Smooth muscle cell of the brain vasculature (primary cell): ENCODE results near the gene MTA3.

Source experiments
- DNase-seq: peaks from one replicate; pipeline ENCODE4 v3.0.0-alpha.2; 2012; ENCODE audit warnings: low read depth, low spot score

The MTA3 gene

GRCh38 chr2:42663106-42663780 lies 94.8 kb downstream of the MTA3 start:
- peak; percentile 57 for DNase-seq

GRCh38 chr2:42663828-42664227 lies 95.4 kb downstream of the MTA3 start:
- DNase-seq, result no peak

GRCh38 chr2:42673989-42674579 lies 105.7 kb downstream of the MTA3 start:
- no peak for DNase-seq

- no peak for DNase-seq
These were observed 107.4 kb downstream of the MTA3 start for GRCh38 chr2:42675815-42676214.

- no peak for DNase-seq
These were observed 116.9 kb downstream of the MTA3 start for GRCh38 chr2:42685303-42685702.

- DNase-seq, result no peak
These were observed 124.7 kb downstream of the MTA3 start for GRCh38 chr2:42693013-42693615.

- no peak for DNase-seq
These were observed 125.5 kb downstream of the MTA3 start for GRCh38 chr2:42693688-42694479.

GRCh38 chr2:42696987-42697386 lies 128.6 kb downstream of the MTA3 start:
- DNase-seq, result no peak

GRCh38 chr2:42698940-42699339 lies 130.5 kb downstream of the MTA3 start:
- no peak for DNase-seq

- no peak for DNase-seq
These were observed 138.4 kb downstream of the MTA3 start for GRCh38 chr2:42706836-42707235.

- DNase-seq, result no peak
These were observed 139.7 kb downstream of the MTA3 start for GRCh38 chr2:42708179-42708578.

GRCh38 chr2:42711896-42712295 lies 143.5 kb downstream of the MTA3 start:
- no peak for DNase-seq

- no peak for DNase-seq
These were observed 144.5 kb downstream of the MTA3 start for GRCh38 chr2:42712934-42713333.

- no peak for DNase-seq
These were observed 145.5 kb downstream of the MTA3 start for GRCh38 chr2:42713920-42714319.

GRCh38 chr2:42714686-42715085 lies 146.3 kb downstream of the MTA3 start:
- no peak for DNase-seq

- DNase-seq, result no peak
These were observed 153.5 kb downstream of the MTA3 start for GRCh38 chr2:42721898-42722297.

GRCh38 chr2:42722320-42723190 lies 154.1 kb downstream of the MTA3 start:
- DNase-seq, result no peak

GRCh38 chr2:42723465-42723864 lies 155.0 kb downstream of the MTA3 start:
- DNase-seq, result no peak

GRCh38 chr2:42724886-42725285 lies 156.5 kb downstream of the MTA3 start:
- DNase-seq, result no peak

GRCh38 chr2:42725657-42726056 lies 157.2 kb downstream of the MTA3 start:
- DNase-seq, result no peak

- no peak for DNase-seq
These were observed 158.2 kb downstream of the MTA3 start for GRCh38 chr2:42726680-42727079.
